Measurements from ENCODE around the gene TBL1Y. TPM values are rescaled to one million over a fixed set of nuclear protein-coding genes. Genes with fewer than 3 reads are reported as not detected.
"Not testable (repeated sequence)": the region's sequence is repeated elsewhere in the genome, so short reads cannot be mapped to it uniquely, and the experiment has no call there.

TBL1Y gene
- total and polyA plus RNA-seq, 3 donors from 2014 or later, result 0.44 to 2.5 (median 2.0) TPM

DNA sequence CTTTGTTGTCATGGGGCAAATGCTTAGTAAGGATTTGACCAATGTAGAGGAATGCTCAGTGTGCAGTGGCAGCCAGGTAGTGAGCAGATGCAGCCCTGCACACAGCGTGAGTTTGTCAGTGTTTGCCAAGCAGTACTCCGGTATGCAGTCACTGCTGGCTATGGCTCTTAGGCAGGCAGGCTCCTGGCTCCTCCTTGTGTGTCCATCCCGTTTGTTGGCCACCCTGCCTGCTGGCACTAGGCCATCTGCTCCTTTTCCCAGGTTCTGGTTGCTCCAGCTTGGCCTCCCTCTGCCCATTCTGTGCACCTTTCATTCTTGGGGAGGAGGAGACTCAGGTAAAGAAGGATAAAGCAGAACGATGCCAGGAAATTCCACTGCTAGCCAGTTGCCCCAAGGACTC, 106.0 kb downstream of the TBL1Y start:
- no peaks in the 10 kb centered on the region for H3K27me3 ChIP-seq
- no peaks in the 10 kb centered on the region for H3K4me1 ChIP-seq
- H3K9me3 ChIP-seq, result no peaks in the 10 kb centered on the region
- H3K27ac ChIP-seq, result no peak overlapping the region
- H3K4me3 ChIP-seq, result no peak overlapping the region
- no peak for DNase-seq
- TF ChIP-seq POLR2A (IDR thresholded peaks at IDR 0.05) (no peak), CTCF (IDR thresholded peaks at IDR 0.05) (no peak)
- 40 to 78% methylated on average over 1 to 4 of the region's 4 CpGs for WGBS, 2 donors
- intact Hi-C loops (cut with DNase I; ENCODE audit: low total_unique reads), result no loop called here
- H3K36me3 ChIP-seq (ENCODE audit: low read depth, missing control alignments), result no peaks in the 10 kb centered on the region

GRCh38 chrY:7017244-7018080, 107.0 kb downstream of the TBL1Y start:
- no peaks in the 10 kb centered on the region for H3K9me3 ChIP-seq
- H3K36me3 ChIP-seq (ENCODE audit: low read depth, missing control alignments), result no peaks in the 10 kb centered on the region
- intact Hi-C loops (cut with DNase I; ENCODE audit: low total_unique reads), result no loop called here
- DNase-seq, result no peak
- 91 to 95% methylated on average over 6 of the region's 6 CpGs for WGBS, 2 donors
- TF ChIP-seq CTCF (IDR thresholded peaks at IDR 0.05) (no peak), POLR2A (IDR thresholded peaks at IDR 0.05) (no peak)
- no peaks in the 10 kb centered on the region for H3K27me3 ChIP-seq
- H3K27ac ChIP-seq, result no peak overlapping the region
- H3K4me1 ChIP-seq, result no peaks in the 10 kb centered on the region
- H3K4me3 ChIP-seq, result no peak overlapping the region

GRCh38 chrY:7039037-7039436, 128.5 kb downstream of the TBL1Y start:
- intact Hi-C loops (cut with DNase I; ENCODE audit: low total_unique reads), result no loop called here
- Histone ChIP-seq H3K4me3 (no peak overlapping the region), H3K27ac (no peak overlapping the region), H3K36me3 (ENCODE audit: low read depth, missing control alignments) (no peaks in the 10 kb centered on the region), H3K9me3 (no peaks in the 10 kb centered on the region), H3K27me3 (no peaks in the 10 kb centered on the region), H3K4me1 (no peaks in the 10 kb centered on the region)
- TF ChIP-seq CTCF (IDR thresholded peaks at IDR 0.05), result no peak
- TF ChIP-seq POLR2A (IDR thresholded peaks at IDR 0.05), result no peak
- DNase-seq, result no peak

GRCh38 chrY:7040662-7041061, 130.2 kb downstream of the TBL1Y start:
- Histone ChIP-seq H3K36me3 (ENCODE audit: low read depth, missing control alignments) (no peaks in the 10 kb centered on the region), H3K4me1 (no peaks in the 10 kb centered on the region), H3K27me3 (no peaks in the 10 kb centered on the region), H3K27ac (no peak overlapping the region), H3K4me3 (no peak overlapping the region), H3K9me3 (no peaks in the 10 kb centered on the region)
- whole genome bisulfite sequencing, 2 donors, result 76 to 85% methylated on average over 5 of the region's 5 CpGs
- no peak for DNase-seq
- no peak for TF ChIP-seq CTCF (IDR thresholded peaks at IDR 0.05)
- no peak for TF ChIP-seq POLR2A (IDR thresholded peaks at IDR 0.05)
- intact Hi-C loops (cut with DNase I; ENCODE audit: low total_unique reads), result no loop called here

- TF ChIP-seq CTCF (IDR thresholded peaks at IDR 0.05), result no peak
- no peak for TF ChIP-seq POLR2A (IDR thresholded peaks at IDR 0.05)
- Histone ChIP-seq H3K27me3 (no peaks in the 10 kb centered on the region), H3K4me1 (no peaks in the 10 kb centered on the region), H3K4me3 (no peak overlapping the region), H3K27ac (no peak overlapping the region), H3K9me3 (no peaks in the 10 kb centered on the region), H3K36me3 (ENCODE audit: low read depth, missing control alignments) (no peaks in the 10 kb centered on the region)
- intact Hi-C loops (cut with DNase I; ENCODE audit: low total_unique reads), result no loop called here
- no peak for DNase-seq
- 75% methylated on average over 4 of the region's 4 CpGs; no CpG with 5 or more reads in 1 of the 2 donors for WGBS, 2 donors
Measured at GRCh38 chrY:7041983-7042382, 131.5 kb downstream of the TBL1Y start.

DNA sequence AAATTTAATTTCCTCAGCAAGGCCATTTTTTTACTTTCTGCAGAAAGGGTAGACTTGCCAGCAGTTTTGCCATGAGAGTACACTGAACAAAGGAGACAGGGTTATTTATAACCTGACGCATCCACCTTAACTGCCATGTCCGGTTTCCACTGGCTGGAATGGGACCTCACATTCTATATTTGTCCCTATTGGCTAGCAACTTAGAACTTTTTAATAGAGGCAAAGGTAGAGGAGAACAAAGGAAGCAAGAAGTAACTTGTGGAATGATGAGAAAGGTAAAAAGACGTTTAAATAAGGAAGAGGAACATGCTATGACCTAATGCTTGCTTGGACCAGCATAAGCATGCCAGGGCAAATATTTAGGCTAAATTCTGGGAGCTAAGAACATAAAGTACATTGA, 142.0 kb downstream of the TBL1Y start:
- WGBS, 2 donors, result 72 to 78% methylated on average over 3 of the region's 3 CpGs
- H3K27me3 ChIP-seq; H3K36me3 ChIP-seq (ENCODE audit: low read depth, missing control alignments); H3K4me3 ChIP-seq; H3K4me1 ChIP-seq; DNase-seq; H3K9me3 ChIP-seq; H3K27ac ChIP-seq; intact Hi-C loops (cut with DNase I; ENCODE audit: low total_unique reads): not testable (repeated sequence)
